Kidney epithelial cell (primary cell): Measurements from ENCODE around the gene HERPUD1. TPM values are rescaled to one million over a fixed set of nuclear protein-coding genes. Genes with fewer than 3 reads are reported as not detected.

Experiments
- DNase-seq: peaks from one replicate; pipeline ENCODE4 v3.0.0-alpha.2; 2010; ENCODE audit warnings: low read depth
- H3K27me3 ChIP-seq: 2 replicates; pipeline ENCODE4 v1.6.0; 2011; ENCODE audit warnings: low read length; ENCODE audit not compliant: control insufficient read depth, insufficient read depth
- H3K36me3 ChIP-seq: 2 replicates; pipeline ENCODE4 v1.5.1; 2011; ENCODE audit warnings: low read length; ENCODE audit not compliant: control insufficient read depth, insufficient read depth
- H3K4me3 ChIP-seq: 2 replicates; pipeline ENCODE4 v1.5.1; 2011; ENCODE audit warnings: low read depth, mild to moderate bottlenecking, control low read depth, low read length
- CTCF ChIP-seq: IDR thresholded peaks from 2 replicates; pipeline ENCODE4 v1.5.1; 2011; ENCODE audit warnings: mild to moderate bottlenecking, moderate library complexity, low read length, control low read depth, inconsistent platforms; ENCODE audit not compliant: insufficient read depth, poor library complexity, severe bottlenecking
- total RNA-seq: library from RNA; depleted of rRNA; stranded (reverse); fragments of >200 nt; gene quantifications from 2 replicates; pipeline ENCODE4 v1.2.3, GENCODE V29; 2015

HERPUD1 gene
- total RNA-seq, 1 donor from 2014 or later, result 321 TPM

GRCh38 chr16:56993204-56993603 is 61.3 kb downstream of the HERPUD1 start:
- H3K27me3 ChIP-seq, result no peaks in the 10 kb centered on the region
- no peak overlapping the region for H3K4me3 ChIP-seq
- no peaks in the 10 kb centered on the region for H3K36me3 ChIP-seq
- DNase-seq, result no peak
- TF ChIP-seq CTCF, result no peak

- Histone ChIP-seq H3K4me3 (no peak overlapping the region), H3K27me3 (no peaks in the 10 kb centered on the region), H3K36me3 (no peaks in the 10 kb centered on the region)
- DNase-seq, result no peak
- no peak for TF ChIP-seq CTCF
Observed at GRCh38 chr16:56994311-56994710, 62.4 kb downstream of the HERPUD1 start.

Other genes starting within 250 kb of the HERPUD1 start
- 18.1 and 19.6 TPM in 2 replicates for gene MT1X, start 249.7 kb upstream of the HERPUD1 start, total RNA-seq
- 60.2 and 65.9 TPM in 2 replicates for gene NUP93, start 202.0 kb upstream of the HERPUD1 start, total RNA-seq
- gene SLC12A3, start 66.9 kb upstream of the HERPUD1 start, total RNA-seq, result 0.08 TPM in 1 of 2 replicates, not detected in the other
- gene CETP, start 29.8 kb downstream of the HERPUD1 start, total RNA-seq, result not detected in 2 replicates
- gene NLRC5, start 57.4 kb downstream of the HERPUD1 start, total RNA-seq, result 7.7 and 14.1 TPM in 2 replicates
- gene CPNE2, start 160.4 kb downstream of the HERPUD1 start, total RNA-seq, result 23.4 and 24.3 TPM in 2 replicates